ENCODE measurements around the gene ALDH16A1.
"Not testable (repeated sequence)": the region's sequence is repeated elsewhere in the genome, so short reads cannot be mapped to it uniquely, and the experiment has no call there.

The ALDH16A1 gene

DNA sequence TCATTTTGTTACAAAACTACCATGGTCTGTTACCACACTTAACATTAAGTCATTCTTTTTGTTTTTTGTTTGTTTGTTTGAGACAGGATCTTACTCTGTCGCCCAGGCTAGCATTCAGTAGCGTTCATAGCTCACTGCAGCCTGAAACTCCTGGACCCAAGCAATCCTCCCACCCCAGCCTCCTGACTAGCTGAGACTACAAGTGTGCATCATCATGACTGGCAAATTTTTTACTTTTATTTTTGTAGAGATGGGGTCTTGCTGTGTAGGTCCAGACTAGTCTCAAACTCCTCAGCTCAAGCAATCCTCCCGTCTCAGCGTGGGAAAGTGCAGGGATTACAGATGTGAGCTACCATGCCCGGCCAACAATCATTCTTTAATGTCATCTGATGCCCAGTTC lies 3.3 kb downstream of the ALDH16A1 start:
- Histone ChIP-seq H3K27ac (ENCODE audit: low read depth, low read length) (no peak overlapping the region), H3K27me3 (ENCODE audit: control insufficient read depth in 1 of 2, insufficient read depth in 2 of 2, low read length in 2 of 2) (no peaks in the 10 kb centered on the region), H3K36me3 (ENCODE audit: insufficient read depth, low read length) (no peaks in the 10 kb centered on the region), H3K9me3 (ENCODE audit: low read length) (no peaks in the 10 kb centered on the region), H3K4me3 (ENCODE audit: low read depth in 1 of 2, low read length in 2 of 2) (no peak overlapping the region), H3K4me1 (ENCODE audit: insufficient read depth, low read length) (peaks cover 8% of the 10 kb centered on the region), H3K9ac (ENCODE audit: low read length) (no peak overlapping the region)

DNA sequence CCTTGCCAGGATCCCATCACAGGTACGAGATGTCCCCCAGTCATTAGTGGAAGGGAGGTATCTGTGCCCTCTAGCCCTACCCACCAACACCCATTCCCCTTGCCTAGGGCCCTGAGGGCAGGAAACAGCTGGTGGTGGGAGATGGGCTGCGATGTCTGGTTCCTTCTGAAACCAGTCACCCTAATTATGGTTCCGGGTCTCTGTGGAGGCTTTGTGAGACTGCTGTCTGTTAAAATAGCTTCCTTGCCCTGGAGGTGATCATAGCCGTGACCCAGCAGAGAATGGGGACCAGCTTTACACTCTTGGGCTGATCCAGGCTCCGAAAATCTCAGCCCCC lies 5.5 kb downstream of the ALDH16A1 start:
- Histone ChIP-seq H3K27ac (ENCODE audit: low read depth, low read length) (no peak overlapping the region), H3K27me3 (ENCODE audit: control insufficient read depth in 1 of 2, insufficient read depth in 2 of 2, low read length in 2 of 2) (no peaks in the 10 kb centered on the region), H3K4me3 (ENCODE audit: low read depth in 1 of 2, low read length in 2 of 2) (no peak overlapping the region), H3K9me3 (ENCODE audit: low read length) (no peaks in the 10 kb centered on the region), H3K9ac (ENCODE audit: low read length) (no peak overlapping the region), H3K36me3 (ENCODE audit: insufficient read depth, low read length) (no peaks in the 10 kb centered on the region), H3K4me1 (ENCODE audit: insufficient read depth, low read length) (peaks cover 8% of the 10 kb centered on the region)

DNA sequence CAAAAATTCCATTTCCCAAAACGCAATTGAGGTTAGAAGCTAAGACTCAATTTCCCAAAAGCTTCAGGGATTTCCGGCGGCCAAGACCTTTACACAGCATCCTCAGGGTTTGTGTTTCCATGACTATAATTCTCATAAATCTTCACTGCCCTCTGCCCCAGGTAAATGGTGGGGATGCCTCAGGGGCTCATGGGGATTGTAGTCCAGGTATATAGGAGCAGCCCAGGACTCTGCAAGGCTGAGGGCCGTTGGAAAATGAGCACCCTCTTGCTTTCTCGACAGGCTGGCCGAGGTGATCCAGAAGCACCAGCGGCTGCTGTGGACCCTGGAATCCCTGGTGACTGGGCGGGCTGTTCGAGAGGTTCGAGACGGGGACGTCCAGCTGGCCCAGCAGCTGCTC lies 6.4 kb downstream of the ALDH16A1 start:
- no peaks in the 10 kb centered on the region for H3K27me3 ChIP-seq (ENCODE audit: control insufficient read depth in 1 of 2, insufficient read depth in 2 of 2, low read length in 2 of 2)
- H3K4me3 ChIP-seq (ENCODE audit: low read depth in 1 of 2, low read length in 2 of 2), result no peak overlapping the region
- no peak overlapping the region for H3K9ac ChIP-seq (ENCODE audit: low read length)
- no peaks in the 10 kb centered on the region for H3K9me3 ChIP-seq (ENCODE audit: low read length)
- H3K27ac ChIP-seq (ENCODE audit: low read depth, low read length), result no peak overlapping the region
- H3K4me1 ChIP-seq (ENCODE audit: insufficient read depth, low read length), result peaks cover 1% of the 10 kb centered on the region
- no peaks in the 10 kb centered on the region for H3K36me3 ChIP-seq (ENCODE audit: insufficient read depth, low read length)

DNA sequence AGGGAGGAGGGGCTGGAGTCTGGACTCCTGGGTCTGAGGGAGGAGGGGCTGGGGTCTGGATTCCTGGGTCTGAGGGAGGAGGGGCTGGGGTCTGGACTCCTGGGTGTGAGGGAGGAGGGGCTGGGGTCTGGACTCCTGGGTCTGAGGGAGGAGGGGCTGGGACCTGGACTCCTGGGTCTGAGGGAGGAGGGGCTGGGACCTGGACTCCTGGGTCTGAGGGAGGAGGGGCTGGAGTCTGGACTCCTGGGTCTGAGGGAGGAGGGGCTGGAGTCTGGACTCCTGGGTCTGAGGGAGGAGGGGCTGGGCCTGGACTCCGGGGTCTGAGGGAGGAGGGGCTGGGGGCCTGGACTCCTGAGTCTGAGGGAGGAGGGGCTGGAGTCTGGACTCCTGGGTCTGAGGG lies 8.1 kb downstream of the ALDH16A1 start:
- not testable (repeated sequence) for H3K4me1 ChIP-seq (ENCODE audit: insufficient read depth, low read length); H3K9me3 ChIP-seq (ENCODE audit: low read length); H3K27ac ChIP-seq (ENCODE audit: low read depth, low read length); H3K4me3 ChIP-seq (ENCODE audit: low read depth in 1 of 2, low read length in 2 of 2); H3K27me3 ChIP-seq (ENCODE audit: control insufficient read depth in 1 of 2, insufficient read depth in 2 of 2, low read length in 2 of 2); H3K36me3 ChIP-seq (ENCODE audit: insufficient read depth, low read length); H3K9ac ChIP-seq (ENCODE audit: low read length)

DNA sequence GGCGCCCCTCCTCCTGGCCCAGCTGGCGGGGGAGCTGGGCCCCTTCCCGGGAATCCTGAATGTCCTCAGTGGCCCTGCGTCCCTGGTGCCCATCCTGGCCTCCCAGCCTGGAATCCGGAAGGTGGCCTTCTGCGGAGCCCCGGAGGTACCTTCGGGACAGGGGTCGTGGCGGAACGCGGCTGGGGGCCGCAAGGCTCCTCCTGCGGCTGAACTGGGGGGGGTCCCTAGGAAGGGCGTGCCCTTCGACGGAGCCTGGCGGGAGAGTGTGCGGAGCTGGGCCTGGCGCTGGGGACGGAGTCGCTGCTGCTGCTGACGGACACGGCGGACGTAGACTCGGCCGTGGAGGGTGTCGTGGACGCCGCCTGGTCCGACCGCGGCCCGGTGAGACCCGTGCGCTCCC lies 8.6 kb downstream of the ALDH16A1 start:
- no peak overlapping the region for H3K4me3 ChIP-seq (ENCODE audit: low read depth in 1 of 2, low read length in 2 of 2)
- H3K27me3 ChIP-seq (ENCODE audit: control insufficient read depth in 1 of 2, insufficient read depth in 2 of 2, low read length in 2 of 2), result no peaks in the 10 kb centered on the region
- H3K4me1 ChIP-seq (ENCODE audit: insufficient read depth, low read length), result no peaks in the 10 kb centered on the region
- H3K9me3 ChIP-seq (ENCODE audit: low read length), result no peaks in the 10 kb centered on the region
- no peak overlapping the region for H3K9ac ChIP-seq (ENCODE audit: low read length)
- H3K27ac ChIP-seq (ENCODE audit: low read depth, low read length), result no peak overlapping the region
- H3K36me3 ChIP-seq (ENCODE audit: insufficient read depth, low read length), result no peaks in the 10 kb centered on the region

DNA sequence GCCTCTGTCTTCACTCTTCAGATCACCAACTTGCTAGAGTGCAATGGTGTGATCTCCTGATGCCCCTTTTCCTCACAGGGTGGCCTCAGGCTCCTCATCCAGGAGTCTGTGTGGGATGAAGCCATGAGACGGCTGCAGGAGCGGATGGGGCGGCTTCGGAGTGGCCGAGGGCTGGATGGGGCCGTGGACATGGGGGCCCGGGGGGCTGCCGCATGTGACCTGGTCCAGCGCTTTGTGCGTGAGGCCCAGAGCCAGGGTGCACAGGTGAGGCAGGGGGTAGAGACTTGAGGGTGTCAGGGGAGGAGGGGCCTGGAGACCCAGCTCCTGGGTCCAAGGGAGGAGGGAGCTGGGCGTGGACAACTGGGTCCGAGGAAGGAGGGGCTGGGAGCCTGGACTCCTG lies 9.5 kb downstream of the ALDH16A1 start:
- Histone ChIP-seq H3K9ac (ENCODE audit: low read length) (no peak overlapping the region), H3K27me3 (ENCODE audit: control insufficient read depth in 1 of 2, insufficient read depth in 2 of 2, low read length in 2 of 2) (no peaks in the 10 kb centered on the region), H3K4me1 (ENCODE audit: insufficient read depth, low read length) (no peaks in the 10 kb centered on the region), H3K9me3 (ENCODE audit: low read length) (no peaks in the 10 kb centered on the region), H3K36me3 (ENCODE audit: insufficient read depth, low read length) (no peaks in the 10 kb centered on the region), H3K4me3 (ENCODE audit: low read depth in 1 of 2, low read length in 2 of 2) (no peak overlapping the region), H3K27ac (ENCODE audit: low read depth, low read length) (no peak overlapping the region)

DNA sequence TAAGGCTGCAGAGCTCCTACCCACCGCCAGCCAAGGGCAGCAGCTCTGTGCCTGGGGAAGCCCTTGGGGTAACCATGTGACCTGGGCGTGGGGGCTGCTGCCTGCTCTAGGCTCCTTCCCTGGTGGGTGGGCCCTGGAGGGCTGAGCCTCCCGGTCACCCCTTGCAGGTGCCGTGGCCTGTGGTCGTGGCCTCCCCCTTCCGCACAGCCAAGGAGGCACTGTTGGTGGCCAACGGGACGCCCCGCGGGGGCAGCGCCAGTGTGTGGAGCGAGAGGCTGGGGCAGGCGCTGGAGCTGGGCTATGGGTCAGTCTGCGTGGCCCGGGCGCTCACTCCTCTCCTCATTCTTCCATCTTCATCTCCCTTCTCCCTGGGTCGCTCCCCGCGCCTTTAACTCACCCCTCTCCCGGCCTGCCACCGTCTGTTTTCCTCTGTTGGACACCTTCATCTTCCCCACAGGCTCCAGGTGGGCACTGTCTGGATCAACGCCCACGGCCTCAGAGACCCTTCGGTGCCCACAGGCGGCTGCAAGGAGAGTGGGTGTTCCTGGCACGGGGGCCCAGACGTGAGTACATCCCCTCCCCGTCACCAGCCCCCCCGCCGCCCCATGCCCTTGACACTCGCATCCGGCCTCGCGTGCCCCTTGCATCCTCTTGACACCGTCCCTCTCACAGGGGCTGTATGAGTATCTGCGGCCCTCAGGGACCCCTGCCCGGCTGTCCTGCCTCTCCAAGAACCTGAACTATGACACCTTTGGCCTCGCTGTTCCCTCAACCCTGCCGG lies 11.1 kb downstream of the ALDH16A1 start:
- Histone ChIP-seq H3K4me1 (ENCODE audit: insufficient read depth, low read length) (no peaks in the 10 kb centered on the region), H3K36me3 (ENCODE audit: insufficient read depth, low read length) (no peaks in the 10 kb centered on the region), H3K9me3 (ENCODE audit: low read length) (no peaks in the 10 kb centered on the region)

DNA sequence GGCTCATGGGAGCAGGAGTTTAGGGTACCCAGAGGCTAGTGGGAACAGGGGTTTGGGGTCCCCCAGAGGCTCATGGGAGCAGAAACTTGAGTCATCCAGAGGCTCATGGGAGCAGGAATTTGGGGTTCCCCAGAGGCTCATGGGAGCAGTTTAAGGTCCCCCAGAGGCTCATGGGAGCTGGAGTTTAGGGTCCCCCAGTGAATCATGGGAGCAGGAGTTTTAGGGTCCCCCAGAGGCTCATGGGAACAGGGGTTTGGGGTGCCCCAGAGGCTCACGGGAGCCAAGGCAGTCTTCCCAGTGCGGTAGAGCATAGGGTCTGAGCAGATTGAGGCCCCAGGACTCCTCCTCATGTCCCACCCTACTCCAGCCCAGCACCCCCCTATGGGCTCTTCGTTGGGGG lies 12.3 kb downstream of the ALDH16A1 start:
- Histone ChIP-seq H3K9me3 (ENCODE audit: low read length) (no peaks in the 10 kb centered on the region), H3K27ac (ENCODE audit: low read depth, low read length) (no peak overlapping the region), H3K36me3 (ENCODE audit: insufficient read depth, low read length) (no peaks in the 10 kb centered on the region), H3K4me3 (ENCODE audit: low read depth in 1 of 2, low read length in 2 of 2) (no peak overlapping the region), H3K4me1 (ENCODE audit: insufficient read depth, low read length) (no peaks in the 10 kb centered on the region), H3K9ac (ENCODE audit: low read length) (no peak overlapping the region), H3K27me3 (ENCODE audit: control insufficient read depth in 1 of 2, insufficient read depth in 2 of 2, low read length in 2 of 2) (no peaks in the 10 kb centered on the region)

More for the DNA sequence above, 11.1 kb downstream of the ALDH16A1 start:
- no peak overlapping the region for H3K9ac ChIP-seq (ENCODE audit: low read length)
- no peak overlapping the region for H3K4me3 ChIP-seq (ENCODE audit: low read depth in 1 of 2, low read length in 2 of 2)
- H3K27ac ChIP-seq (ENCODE audit: low read depth, low read length), result no peak overlapping the region
- no peaks in the 10 kb centered on the region for H3K27me3 ChIP-seq (ENCODE audit: control insufficient read depth in 1 of 2, insufficient read depth in 2 of 2, low read length in 2 of 2)

DNA sequence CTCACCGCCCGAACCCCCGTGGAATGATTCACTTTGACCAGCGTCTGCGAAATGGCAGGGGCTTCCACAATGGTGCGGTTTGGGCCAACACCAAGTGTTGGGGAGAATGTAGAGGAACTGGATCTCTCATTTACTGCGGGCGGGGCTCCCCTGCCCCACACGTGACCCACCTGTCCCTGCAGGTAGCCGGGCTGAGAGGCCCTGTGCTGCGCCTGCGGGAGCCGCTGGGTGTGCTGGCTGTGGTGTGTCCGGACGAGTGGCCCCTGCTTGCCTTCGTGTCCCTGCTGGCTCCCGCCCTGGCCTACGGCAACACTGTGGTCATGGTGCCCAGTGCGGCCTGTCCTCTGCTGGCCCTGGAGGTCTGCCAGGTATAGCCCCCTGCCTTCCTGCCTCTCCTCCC lies 15.2 kb downstream of the ALDH16A1 start:
- H3K27ac ChIP-seq (ENCODE audit: low read depth, low read length), result no peak overlapping the region

DNA sequence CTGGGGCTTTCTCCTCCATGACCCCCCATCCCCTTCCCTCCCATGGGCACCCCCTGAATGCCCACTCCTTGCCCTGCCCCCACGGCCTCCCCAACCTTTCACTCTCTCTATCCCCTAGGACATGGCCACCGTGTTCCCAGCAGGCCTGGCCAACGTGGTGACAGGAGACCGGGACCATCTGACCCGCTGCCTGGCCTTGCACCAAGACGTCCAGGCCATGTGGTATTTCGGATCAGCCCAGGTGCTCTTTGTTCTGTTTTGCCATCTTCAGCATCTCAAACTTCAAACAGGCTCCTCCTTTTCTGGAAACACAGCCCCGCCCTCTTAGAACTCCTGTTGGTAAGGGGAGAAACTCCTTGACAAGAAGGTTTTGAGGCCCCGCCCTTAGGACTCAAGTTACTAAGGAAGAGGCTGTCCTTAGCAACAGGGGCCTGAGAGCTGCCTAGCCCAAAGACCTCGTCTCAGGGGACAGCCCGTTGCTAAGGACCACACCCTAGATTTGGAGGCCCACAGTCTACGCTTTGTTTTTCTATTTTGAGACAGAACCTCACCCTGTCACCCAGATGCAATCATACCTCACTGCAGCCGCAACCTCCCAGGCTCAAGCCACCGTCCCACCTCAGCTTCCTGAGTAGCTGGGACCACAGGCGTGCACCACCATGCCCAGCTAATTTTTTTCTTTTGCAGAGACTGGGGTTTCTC lies 15.9 kb downstream of the ALDH16A1 start:
- no peak overlapping the region for H3K4me3 ChIP-seq (ENCODE audit: low read depth in 1 of 2, low read length in 2 of 2)

More for the DNA sequence above, 15.2 kb downstream of the ALDH16A1 start:
- Histone ChIP-seq H3K36me3 (ENCODE audit: insufficient read depth, low read length) (no peaks in the 10 kb centered on the region), H3K4me3 (ENCODE audit: low read depth in 1 of 2, low read length in 2 of 2) (no peak overlapping the region), H3K9me3 (ENCODE audit: low read length) (no peaks in the 10 kb centered on the region), H3K4me1 (ENCODE audit: insufficient read depth, low read length) (no peaks in the 10 kb centered on the region), H3K27me3 (ENCODE audit: control insufficient read depth in 1 of 2, insufficient read depth in 2 of 2, low read length in 2 of 2) (no peaks in the 10 kb centered on the region), H3K9ac (ENCODE audit: low read length) (no peak overlapping the region)

DNA sequence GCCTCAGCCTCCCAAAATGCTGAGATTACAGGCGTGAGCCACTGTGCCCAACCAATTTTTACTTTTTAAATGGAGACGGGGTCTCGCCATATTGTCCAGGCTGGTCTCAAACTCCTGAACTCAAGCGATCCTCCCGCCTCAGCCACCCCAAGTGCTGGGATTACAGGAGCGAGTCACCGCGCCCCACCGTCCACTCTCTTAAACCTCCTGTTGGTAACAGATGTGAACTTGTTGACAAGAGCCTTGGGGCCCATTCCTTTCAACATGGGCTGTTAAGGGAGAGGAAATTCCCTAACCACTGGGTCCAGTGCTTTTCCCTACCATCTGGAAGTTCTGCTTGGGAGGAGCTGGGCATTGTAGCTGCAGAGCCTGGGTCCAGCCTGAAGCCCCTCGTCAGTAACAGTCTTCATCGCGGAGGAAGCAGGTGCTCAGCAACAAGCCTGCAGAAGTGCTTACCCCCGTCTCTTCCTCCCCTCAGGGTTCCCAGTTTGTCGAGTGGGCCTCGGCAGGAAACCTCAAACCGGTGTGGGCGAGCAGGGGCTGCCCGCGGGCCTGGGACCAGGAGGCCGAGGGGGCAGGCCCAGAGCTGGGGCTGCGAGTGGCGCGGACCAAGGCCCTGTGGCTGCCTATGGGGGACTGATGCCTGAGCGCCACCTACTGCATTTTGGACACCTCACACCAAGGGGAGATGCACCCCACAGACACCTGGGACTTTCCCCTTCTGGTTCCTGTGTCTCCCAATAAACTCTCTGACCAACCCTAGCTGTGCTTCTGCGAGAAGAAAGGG lies 17.0 kb downstream of the ALDH16A1 start:
- H3K4me1 ChIP-seq (ENCODE audit: insufficient read depth, low read length), result peaks cover 12% of the 10 kb centered on the region
- H3K27ac ChIP-seq (ENCODE audit: low read depth, low read length), result no peak overlapping the region
- no peak overlapping the region for H3K9ac ChIP-seq (ENCODE audit: low read length)
- H3K27me3 ChIP-seq (ENCODE audit: control insufficient read depth in 1 of 2, insufficient read depth in 2 of 2, low read length in 2 of 2), result no peaks in the 10 kb centered on the region
- no peak overlapping the region for H3K4me3 ChIP-seq (ENCODE audit: low read depth in 1 of 2, low read length in 2 of 2)
- no peaks in the 10 kb centered on the region for H3K36me3 ChIP-seq (ENCODE audit: insufficient read depth, low read length)
- no peaks in the 10 kb centered on the region for H3K9me3 ChIP-seq (ENCODE audit: low read length)

More for the DNA sequence above, 15.9 kb downstream of the ALDH16A1 start:
- H3K9me3 ChIP-seq (ENCODE audit: low read length), result no peaks in the 10 kb centered on the region
- H3K4me1 ChIP-seq (ENCODE audit: insufficient read depth, low read length), result peaks cover 6% of the 10 kb centered on the region
- no peak overlapping the region for H3K9ac ChIP-seq (ENCODE audit: low read length)
- H3K36me3 ChIP-seq (ENCODE audit: insufficient read depth, low read length), result no peaks in the 10 kb centered on the region
- H3K27me3 ChIP-seq (ENCODE audit: control insufficient read depth in 1 of 2, insufficient read depth in 2 of 2, low read length in 2 of 2), result no peaks in the 10 kb centered on the region
- no peak overlapping the region for H3K27ac ChIP-seq (ENCODE audit: low read depth, low read length)

All from muscle layer of colon (tissue), 2 donors.